Measurements from ENCODE around the gene GIMAP7. TPM values are rescaled to one million over a fixed set of nuclear protein-coding genes. Genes with fewer than 3 reads are reported as not detected.

GIMAP7 gene
- total RNA-seq, 1 experiment from 2014 or later, result not detected

DNA sequence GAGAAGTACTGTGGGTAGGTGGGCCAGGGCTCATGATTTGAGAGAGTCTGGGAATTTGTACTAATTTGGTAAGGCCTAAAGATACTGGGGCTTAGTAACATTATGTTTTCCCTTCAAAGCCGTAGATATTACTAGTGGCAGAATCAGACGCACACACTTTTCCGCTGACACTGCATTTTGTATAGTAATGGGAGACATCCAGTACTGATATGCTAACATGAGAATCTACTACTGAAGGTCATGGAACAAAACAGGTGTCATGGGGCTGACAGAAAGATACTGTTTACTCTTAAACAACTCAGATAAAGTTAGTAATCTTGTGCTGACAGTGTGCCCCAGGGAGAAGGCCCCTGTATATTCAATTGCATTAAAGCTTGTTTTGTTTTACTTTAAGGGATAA, 11.1 kb upstream of the GIMAP7 start:
- TF ChIP-seq EZH2 (IDR thresholded peaks at IDR 0.05; ENCODE audit: low read length, unreplicated experiment), result no peak
- no peak for TF ChIP-seq EZH2phosphoT487 (IDR thresholded peaks at IDR 0.05; ENCODE audit: borderline replicate concordance, low read length)
- TF ChIP-seq, protein P1, sequence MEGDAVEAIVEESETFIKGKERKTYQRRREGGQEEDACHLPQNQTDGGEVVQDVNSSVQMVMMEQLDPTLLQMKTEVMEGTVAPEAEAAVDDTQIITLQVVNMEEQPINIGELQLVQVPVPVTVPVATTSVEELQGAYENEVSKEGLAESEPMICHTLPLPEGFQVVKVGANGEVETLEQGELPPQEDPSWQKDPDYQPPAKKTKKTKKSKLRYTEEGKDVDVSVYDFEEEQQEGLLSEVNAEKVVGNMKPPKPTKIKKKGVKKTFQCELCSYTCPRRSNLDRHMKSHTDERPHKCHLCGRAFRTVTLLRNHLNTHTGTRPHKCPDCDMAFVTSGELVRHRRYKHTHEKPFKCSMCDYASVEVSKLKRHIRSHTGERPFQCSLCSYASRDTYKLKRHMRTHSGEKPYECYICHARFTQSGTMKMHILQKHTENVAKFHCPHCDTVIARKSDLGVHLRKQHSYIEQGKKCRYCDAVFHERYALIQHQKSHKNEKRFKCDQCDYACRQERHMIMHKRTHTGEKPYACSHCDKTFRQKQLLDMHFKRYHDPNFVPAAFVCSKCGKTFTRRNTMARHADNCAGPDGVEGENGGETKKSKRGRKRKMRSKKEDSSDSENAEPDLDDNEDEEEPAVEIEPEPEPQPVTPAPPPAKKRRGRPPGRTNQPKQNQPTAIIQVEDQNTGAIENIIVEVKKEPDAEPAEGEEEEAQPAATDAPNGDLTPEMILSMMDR (conservative IDR thresholded peaks at IDR 0.05; ENCODE audit: low read depth, low read length), result no peak
- Histone ChIP-seq H3K9me2 (replicated peaks; ENCODE audit: low read length) (no peaks in the 10 kb centered on the region), H3K79me2 (ENCODE audit: low read length) (no peaks in the 10 kb centered on the region), H2AFZ (ENCODE audit: low read length) (no peak overlapping the region), H3K4me3 (ENCODE audit: low read length) (no peak overlapping the region), H4K20me1 (ENCODE audit: low read length) (no peaks in the 10 kb centered on the region), H3K4me2 (ENCODE audit: low read length) (no peak overlapping the region), H3F3A (ENCODE audit: low read length, unreplicated experiment) (no peaks in the 10 kb centered on the region), H3K9me3 (ENCODE audit: low read length) (no peaks in the 10 kb centered on the region), H3K9ac (ENCODE audit: low read length) (no peak overlapping the region), H3K27me3 (ENCODE audit: low read length) (peaks cover 11% of the 10 kb centered on the region), H3K27ac (ENCODE audit: low read length) (no peak overlapping the region), H3K36me3 (ENCODE audit: low read depth, low read length) (no peaks in the 10 kb centered on the region), H3K4me1 (ENCODE audit: insufficient read depth, low read length) (no peaks in the 10 kb centered on the region)
- no TSS peak for BruUV-seq (replicated peaks)
- DNase-seq (no peak), ATAC-seq (no peak)
- CTCF ChIA-PET, result no interaction called here
- POLR2A ChIA-PET (ENCODE audit: unreplicated experiment), result no interaction called here
- intact Hi-C loops (cut with micrococcal nuclease), result no loop called here

DNA sequence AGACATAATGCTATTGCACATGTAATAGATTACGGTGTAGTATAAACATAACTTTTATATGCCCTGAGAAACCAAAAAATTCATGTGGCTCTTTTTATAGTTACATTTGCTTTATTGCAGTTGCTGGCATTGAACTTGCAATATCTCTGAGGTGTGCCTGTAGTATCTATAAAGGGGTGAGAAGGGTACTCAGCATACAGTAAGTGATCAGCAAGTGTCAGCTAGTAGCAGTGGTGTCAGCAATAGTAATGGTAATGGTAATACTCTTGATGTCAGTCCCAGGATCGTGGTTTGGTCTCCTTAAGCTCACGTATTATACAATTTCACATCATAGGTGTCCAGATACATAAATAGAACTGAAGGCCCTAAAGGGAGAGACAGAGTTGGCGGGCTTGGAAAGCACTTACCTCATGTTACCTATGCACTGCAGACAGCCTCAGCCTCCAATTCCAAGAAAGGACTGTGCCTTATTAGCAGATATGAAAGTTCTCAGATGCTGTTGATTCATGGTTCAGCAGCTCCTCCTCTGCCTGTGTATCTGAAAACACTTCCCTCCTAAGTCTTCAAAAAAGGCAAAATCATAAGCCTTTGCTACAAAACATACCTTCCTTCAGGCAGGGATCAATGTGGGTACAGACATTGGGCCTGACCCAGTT, 6.6 kb upstream of the GIMAP7 start:
- no peak overlapping the region for H2AFZ ChIP-seq (ENCODE audit: low read length)
- CTCF ChIA-PET, result no interaction called here
- no TSS peak for BruUV-seq (replicated peaks)
- no peak for ATAC-seq
- H3K4me3 ChIP-seq (ENCODE audit: low read length), result no peak overlapping the region
- H3K9me3 ChIP-seq (ENCODE audit: low read length), result no peaks in the 10 kb centered on the region
- TF ChIP-seq EZH2 (IDR thresholded peaks at IDR 0.05; ENCODE audit: low read length, unreplicated experiment) (no peak), EZH2phosphoT487 (IDR thresholded peaks at IDR 0.05; ENCODE audit: borderline replicate concordance, low read length) (no peak)
- TF ChIP-seq, protein P1 (conservative IDR thresholded peaks at IDR 0.05; ENCODE audit: low read depth, low read length), result no peak
- no peaks in the 10 kb centered on the region for H3K36me3 ChIP-seq (ENCODE audit: low read depth, low read length)
- intact Hi-C loops (cut with micrococcal nuclease), result no loop called here
- peaks cover 52% of the 10 kb centered on the region for H3K27me3 ChIP-seq (ENCODE audit: low read length)
- H3K9me2 ChIP-seq (replicated peaks; ENCODE audit: low read length), result no peaks in the 10 kb centered on the region
- DNase-seq, result no peak
- H4K20me1 ChIP-seq (ENCODE audit: low read length), result no peaks in the 10 kb centered on the region
- no peaks in the 10 kb centered on the region for H3K79me2 ChIP-seq (ENCODE audit: low read length)
- H3K4me2 ChIP-seq (ENCODE audit: low read length), result no peak overlapping the region
- no peaks in the 10 kb centered on the region for H3K4me1 ChIP-seq (ENCODE audit: insufficient read depth, low read length)
- no peak overlapping the region for H3K27ac ChIP-seq (ENCODE audit: low read length)
- no peak overlapping the region for H3K9ac ChIP-seq (ENCODE audit: low read length)
- H3F3A ChIP-seq (ENCODE audit: low read length, unreplicated experiment), result no peaks in the 10 kb centered on the region
- POLR2A ChIA-PET (ENCODE audit: unreplicated experiment), result no interaction called here

DNA sequence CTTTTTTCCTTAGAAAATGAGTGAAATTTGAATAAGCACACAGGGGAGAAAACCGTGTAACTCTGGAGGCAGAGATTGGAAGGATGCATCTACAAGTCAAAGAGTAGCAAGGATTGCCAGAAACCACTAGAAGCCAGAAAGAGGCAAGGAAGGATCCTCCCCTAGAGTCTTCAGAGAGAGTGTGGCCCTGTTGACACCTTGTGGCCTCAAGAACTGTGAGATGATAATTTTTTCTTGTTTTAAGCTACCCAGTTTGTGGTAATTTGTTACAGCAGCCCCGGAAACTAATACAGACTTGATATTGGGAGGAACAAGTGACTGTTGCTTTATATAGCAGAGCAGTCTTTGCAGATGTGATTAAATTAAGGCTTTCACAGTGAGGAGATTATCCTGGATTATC, 3.6 kb upstream of the GIMAP7 start:
- H3F3A ChIP-seq (ENCODE audit: low read length, unreplicated experiment), result no peaks in the 10 kb centered on the region
- no peaks in the 10 kb centered on the region for H3K9me3 ChIP-seq (ENCODE audit: low read length)
- H3K9me2 ChIP-seq (replicated peaks; ENCODE audit: low read length), result no peaks in the 10 kb centered on the region
- ATAC-seq, result no peak
- H3K27ac ChIP-seq (ENCODE audit: low read length), result no peak overlapping the region
- no peak overlapping the region for H2AFZ ChIP-seq (ENCODE audit: low read length)
- POLR2A ChIA-PET (ENCODE audit: unreplicated experiment), result no interaction called here
- no peaks in the 10 kb centered on the region for H3K79me2 ChIP-seq (ENCODE audit: low read length)
- H4K20me1 ChIP-seq (ENCODE audit: low read length), result no peaks in the 10 kb centered on the region
- no peaks in the 10 kb centered on the region for H3K36me3 ChIP-seq (ENCODE audit: low read depth, low read length)
- no TSS peak for BruUV-seq (replicated peaks)
- peaks cover 82% of the 10 kb centered on the region for H3K27me3 ChIP-seq (ENCODE audit: low read length)
- H3K4me2 ChIP-seq (ENCODE audit: low read length), result no peak overlapping the region
- TF ChIP-seq EZH2 (IDR thresholded peaks at IDR 0.05; ENCODE audit: low read length, unreplicated experiment) (no peak), EZH2phosphoT487 (IDR thresholded peaks at IDR 0.05; ENCODE audit: borderline replicate concordance, low read length) (no peak)
- TF ChIP-seq, protein P1 (conservative IDR thresholded peaks at IDR 0.05; ENCODE audit: low read depth, low read length), result no peak
- no peak overlapping the region for H3K4me3 ChIP-seq (ENCODE audit: low read length)
- no peak overlapping the region for H3K9ac ChIP-seq (ENCODE audit: low read length)
- no peak for DNase-seq
- H3K4me1 ChIP-seq (ENCODE audit: insufficient read depth, low read length), result no peaks in the 10 kb centered on the region
- intact Hi-C loops (cut with micrococcal nuclease), result no loop called here
- CTCF ChIA-PET, result no interaction called here
